GOT3 (cell line): ENCODE measurements around the gene THSD7B.
"Not testable (repeated sequence)": the region's sequence is repeated elsewhere in the genome, so short reads cannot be mapped to it uniquely, and the experiment has no call there.

ENCODE experiments used
- DNase-seq: peaks from one replicate; lab custom pipeline; 2025; ENCODE audit warnings: mixed read lengths; lab: John Stamatoyannopoulos, UW

THSD7B gene

DNA sequence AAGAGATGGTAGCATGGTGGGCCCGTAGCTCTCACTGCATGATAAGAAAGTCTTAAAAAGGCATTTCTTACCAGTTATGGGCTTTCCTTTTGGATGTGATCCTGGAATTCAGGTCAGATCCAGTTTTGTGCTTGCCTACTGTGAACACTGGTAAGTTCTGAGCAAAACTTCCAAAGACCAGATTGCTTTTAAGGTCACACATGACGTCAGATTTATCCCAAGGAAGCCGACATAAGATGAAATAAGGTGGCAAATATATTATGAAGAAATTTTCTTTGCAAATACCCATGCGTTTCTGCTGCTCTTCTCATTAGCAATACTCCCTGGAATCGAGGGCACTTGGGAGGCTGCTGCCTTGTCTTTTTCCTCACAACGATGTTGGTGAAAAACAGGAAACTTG lies 782.5 kb downstream of the THSD7B start:
- no peak for DNase-seq

- no peak for DNase-seq
Observed at GRCh38 chr2:137566387-137566786, 801.0 kb downstream of the THSD7B start.

- no peak for DNase-seq
Observed at GRCh38 chr2:137570484-137570883, 805.1 kb downstream of the THSD7B start.

DNA sequence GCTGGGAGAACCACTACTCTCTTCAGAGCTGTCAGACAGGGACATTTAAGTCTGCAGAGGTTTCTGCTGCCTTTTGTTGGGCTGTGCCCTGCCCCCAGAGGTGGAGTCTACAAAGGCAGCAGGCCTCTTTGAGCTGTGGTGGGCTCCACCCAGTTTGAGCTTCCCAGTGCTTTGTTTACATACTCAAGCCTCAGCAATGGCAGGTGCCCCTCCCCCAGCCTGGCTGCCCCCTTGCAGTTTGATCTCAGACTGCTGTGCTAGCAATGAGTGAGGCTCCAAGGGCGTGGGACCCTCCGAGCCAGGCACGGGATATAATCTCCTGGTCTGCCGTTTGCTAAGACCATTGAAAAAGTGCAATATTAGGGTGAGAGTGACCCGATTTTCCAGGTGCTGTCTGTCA lies 822.5 kb downstream of the THSD7B start:
- not testable (repeated sequence) for DNase-seq

- not testable (repeated sequence) for DNase-seq
Observed at GRCh38 chr2:137588578-137588977, 823.2 kb downstream of the THSD7B start.

- no peak for DNase-seq
Observed at GRCh38 chr2:137590102-137590501, 824.8 kb downstream of the THSD7B start.

DNA sequence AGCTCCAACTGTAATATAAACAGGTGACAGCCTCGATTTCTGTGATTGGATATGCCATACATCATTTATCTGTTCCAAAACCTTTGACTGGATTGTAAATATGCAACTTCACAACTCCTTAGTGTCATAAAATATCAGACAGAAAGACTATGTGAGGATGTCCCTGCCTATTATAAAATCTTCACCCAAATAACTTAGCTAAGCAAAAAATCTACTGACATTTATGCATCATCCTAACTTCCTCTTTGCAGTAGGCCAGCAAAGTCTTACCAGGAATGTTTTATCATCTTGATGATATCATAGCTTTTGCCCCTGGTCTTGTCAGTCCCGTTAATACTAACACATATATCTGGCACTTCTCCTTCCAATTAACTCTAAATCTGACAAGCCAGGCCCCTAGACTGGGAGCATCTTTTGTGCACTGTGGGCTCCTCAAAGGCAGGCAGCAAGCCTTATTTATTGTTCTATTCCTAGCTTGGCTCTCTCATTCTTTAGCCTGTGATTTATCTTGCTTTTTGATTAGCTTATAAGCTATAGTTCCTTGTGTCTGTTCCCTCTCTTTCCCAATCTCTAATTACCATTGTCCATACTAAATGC lies 842.5 kb downstream of the THSD7B start:
- no peak for DNase-seq

DNA sequence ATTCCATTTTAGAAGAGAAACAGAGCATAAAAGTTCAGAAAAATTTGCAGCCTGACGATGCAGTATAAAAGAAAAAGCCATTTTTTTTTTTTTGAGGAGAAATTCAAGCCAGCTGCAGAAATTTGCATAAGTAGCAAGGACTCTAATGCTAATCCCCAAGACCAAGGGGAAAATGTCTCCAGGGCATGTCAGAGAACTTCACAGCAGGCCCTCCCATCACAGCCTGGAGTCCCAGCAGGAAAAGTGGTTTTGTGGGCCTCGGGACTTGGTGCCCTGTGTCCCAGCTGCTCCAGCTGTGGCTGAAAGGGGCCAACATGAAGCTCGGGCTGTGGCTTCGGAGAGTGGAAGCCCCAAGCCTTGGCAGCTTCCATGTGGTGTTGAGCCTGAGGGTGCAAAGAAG lies 873.6 kb downstream of the THSD7B start:
- DNase-seq, result no peak

- DNase-seq, result no peak
Observed at GRCh38 chr2:137644731-137645130, 879.4 kb downstream of the THSD7B start.

DNA sequence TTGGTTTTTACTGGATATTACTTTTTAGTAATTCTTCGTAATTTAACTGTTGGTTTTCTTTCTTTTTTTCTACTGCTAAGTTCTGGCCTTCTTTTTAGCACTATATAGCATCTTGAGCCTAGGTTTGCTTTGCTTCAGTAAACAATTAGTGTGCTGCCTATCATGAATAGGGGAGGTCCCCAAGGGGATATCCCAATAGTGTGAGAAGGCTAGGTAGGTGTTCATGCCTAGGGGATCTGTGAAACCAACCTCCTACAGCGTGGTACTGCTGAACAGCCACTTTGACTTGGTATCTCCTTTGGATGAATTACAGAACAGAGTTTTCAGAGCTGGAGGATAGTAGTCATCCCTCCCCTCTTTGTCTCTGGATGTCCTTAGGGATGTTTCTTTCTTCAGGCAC lies 888.7 kb downstream of the THSD7B start:
- no peak for DNase-seq

DNA sequence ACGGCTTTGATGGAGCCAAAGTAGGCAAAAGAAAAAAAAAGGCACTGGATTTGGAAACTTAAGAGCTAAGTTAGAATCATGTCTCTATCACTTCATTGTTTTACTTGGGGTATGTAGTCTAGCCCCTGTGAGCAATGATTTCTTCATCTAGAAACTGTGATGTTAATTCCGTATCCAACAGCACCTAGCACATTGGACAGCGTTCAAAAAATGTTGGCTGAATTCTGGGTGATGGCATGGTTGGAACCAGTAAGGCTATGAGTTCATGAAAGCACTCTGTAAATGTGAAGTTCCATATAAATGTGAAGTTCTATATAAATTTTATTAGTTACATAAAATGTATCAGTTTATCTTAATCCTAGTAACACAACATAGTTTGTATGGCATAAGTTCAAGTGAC lies 890.5 kb downstream of the THSD7B start:
- no peak for DNase-seq

GRCh38 chr2:137658433-137658832 lies 893.1 kb downstream of the THSD7B start:
- DNase-seq, result no peak

DNA sequence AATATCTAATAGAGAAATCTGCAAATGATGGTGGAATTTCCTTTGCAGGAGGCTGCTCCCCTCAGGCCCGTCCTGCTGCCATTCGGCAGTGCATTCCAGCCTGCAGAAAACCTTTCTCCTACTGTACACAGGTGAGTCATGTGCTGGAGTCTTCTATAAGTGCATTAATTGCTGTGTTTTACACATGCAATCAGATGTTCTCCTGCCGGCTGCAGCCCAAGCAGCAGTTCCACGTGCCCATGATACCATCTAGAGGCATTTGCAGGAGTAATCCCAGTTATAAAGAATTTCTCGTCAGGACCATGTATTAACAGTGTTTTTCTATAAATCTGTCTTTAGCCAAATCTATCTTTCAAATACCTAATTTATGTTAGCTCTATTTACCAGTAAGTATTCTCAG lies 894.3 kb downstream of the THSD7B start:
- no peak for DNase-seq

GRCh38 chr2:137670111-137670510 lies 904.8 kb downstream of the THSD7B start:
- DNase-seq, result no peak

GRCh38 chr2:137672989-137673552 lies 907.7 kb downstream of the THSD7B start:
- no peak for DNase-seq

DNA sequence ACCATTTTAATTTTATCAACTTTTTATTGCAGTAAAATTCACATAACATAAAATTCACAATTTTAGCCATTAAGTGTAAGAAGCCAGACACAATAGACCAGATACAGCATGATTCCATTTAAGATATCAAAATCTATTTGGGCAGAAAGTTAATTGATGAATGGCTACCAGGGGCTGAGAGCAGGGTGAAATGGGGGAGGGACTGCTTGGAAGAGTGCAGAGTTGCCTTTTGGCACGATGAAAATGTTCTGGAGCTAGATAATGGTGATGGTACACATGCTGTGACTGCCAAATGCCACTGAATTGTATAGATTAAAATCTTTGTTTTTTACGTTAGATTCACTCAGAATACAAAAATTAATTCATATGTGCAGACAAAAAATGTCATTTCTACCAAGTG lies 909.6 kb downstream of the THSD7B start:
- no peak for DNase-seq

DNA sequence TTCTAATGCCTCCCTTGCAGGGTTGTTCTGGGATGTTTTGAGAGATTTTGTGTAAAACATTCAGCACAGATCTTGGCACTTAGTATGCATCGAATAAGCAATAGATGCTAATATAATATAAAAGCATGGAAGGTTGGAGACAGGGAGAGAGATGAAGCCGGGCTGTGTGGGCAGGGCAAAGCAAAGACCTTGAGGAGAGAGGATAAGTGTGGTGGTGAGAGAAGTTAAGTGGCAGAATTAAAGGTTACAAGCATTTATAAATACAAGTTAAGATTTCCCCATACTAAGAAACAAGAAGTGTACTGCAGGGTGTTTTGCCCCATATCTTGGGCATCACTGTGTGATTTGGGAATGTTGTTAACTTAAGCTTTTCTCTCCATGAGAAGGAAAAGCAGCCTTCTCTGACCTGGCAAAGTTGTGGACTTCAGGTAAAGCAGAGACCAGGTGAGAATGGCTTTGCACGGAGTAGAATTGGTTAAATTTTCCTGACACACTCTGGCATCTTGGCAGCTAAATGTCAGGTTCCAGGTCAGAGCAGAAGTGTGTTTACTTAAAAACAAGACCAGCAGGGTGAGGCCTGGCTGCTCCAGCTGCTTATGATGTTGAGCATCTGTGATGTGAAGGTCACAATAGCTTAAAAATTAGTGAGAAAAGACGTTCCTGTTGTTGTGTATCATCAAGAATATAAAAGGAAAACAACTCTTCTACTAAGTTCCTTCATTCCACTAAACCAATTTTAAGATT lies 910.4 kb downstream of the THSD7B start:
- no peak for DNase-seq

DNA sequence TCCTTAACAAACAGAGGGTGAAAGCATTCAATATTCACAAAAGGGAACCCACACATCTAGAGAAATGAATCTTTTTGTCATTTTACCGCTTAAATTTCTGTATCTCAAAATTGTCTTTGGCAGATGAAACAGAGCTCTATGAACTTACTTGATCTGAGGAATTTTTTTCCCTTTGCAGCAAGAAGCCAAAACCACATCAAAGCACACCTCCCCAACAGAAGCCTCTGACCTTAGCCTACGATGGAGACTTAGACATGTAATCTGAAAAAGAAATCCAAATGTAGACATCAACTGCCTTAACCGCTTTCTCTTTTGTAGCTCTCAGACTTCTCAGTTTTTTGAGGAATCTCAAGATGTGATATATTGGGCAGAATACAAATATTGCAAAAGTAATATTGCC lies 911.0 kb downstream of the THSD7B start:
- DNase-seq, result no peak

DNA sequence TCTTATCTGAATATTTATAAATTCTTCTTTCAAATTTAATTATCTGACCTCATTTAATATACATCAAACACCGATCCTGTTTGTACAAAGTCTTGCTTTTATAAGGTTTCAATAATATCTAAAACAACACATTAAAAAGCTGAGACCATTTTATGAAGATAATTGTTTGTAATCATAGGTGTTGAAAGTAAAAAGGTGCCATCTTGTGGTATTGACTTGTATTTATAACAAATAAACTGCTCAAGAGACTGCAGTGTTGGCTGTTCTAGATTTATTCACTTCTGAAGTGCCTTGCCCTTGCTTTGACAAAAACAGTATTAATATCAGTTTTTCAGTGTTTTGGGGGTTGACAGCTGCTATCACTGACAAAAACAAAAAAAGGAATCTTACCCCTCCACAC lies 912.1 kb downstream of the THSD7B start:
- no peak for DNase-seq

- no peak for DNase-seq
Observed at GRCh38 chr2:137689549-137689948, 924.2 kb downstream of the THSD7B start.

GRCh38 chr2:137693534-137693933 lies 928.2 kb downstream of the THSD7B start:
- DNase-seq, result no peak

GRCh38 chr2:137696916-137697315 lies 931.6 kb downstream of the THSD7B start:
- DNase-seq, result no peak

- not testable (repeated sequence) for DNase-seq
Observed at GRCh38 chr2:137700250-137700649, 934.9 kb downstream of the THSD7B start.

GRCh38 chr2:137700681-137701080 lies 935.3 kb downstream of the THSD7B start:
- no peak for DNase-seq
